Liver (tissue), 9 donors: ENCODE measurements around the gene CARD9. TPM values are rescaled to one million over a fixed set of nuclear protein-coding genes. Genes with fewer than 3 reads are reported as not detected.

ENCODE experiments used
- DNase-seq: peaks from one replicate; pipeline ENCODE4 v3.0.0-alpha.2; 2017; ENCODE audit warnings: low spot score
- H3K27ac ChIP-seq, 2 donors: one replicate each; pipeline ENCODE4 v1.7.0; 2013; ENCODE audit warnings: inconsistent platforms in 2 of 2, low read length in 2 of 2, control low read depth in 1 of 2, low read depth in 1 of 2, mild to moderate bottlenecking in 1 of 2
- H3K27me3 ChIP-seq, 4 donors: one replicate each; pipeline versions ENCODE4 v1.6.1 to v1.7.0; 2013; ENCODE audit warnings: low read length in 3 of 4, inconsistent platforms in 1 of 4, mild to moderate bottlenecking in 1 of 4, moderate library complexity in 1 of 4; ENCODE audit not compliant: control insufficient read depth in 4 of 4, insufficient read depth in 4 of 4
- H3K36me3 ChIP-seq, 4 donors: one replicate each; pipeline versions ENCODE4 v1.6.1 to v1.7.0; 2013; ENCODE audit warnings: low read length in 3 of 4, mild to moderate bottlenecking in 3 of 4, low read depth in 1 of 4, moderate library complexity in 1 of 4; ENCODE audit not compliant: control insufficient read depth in 4 of 4, insufficient read depth in 3 of 4
- H3K4me1 ChIP-seq, 4 donors: one replicate each; pipeline versions ENCODE4 v1.6.1 to v1.7.0; 2013; ENCODE audit warnings: low read length in 3 of 4, mild to moderate bottlenecking in 3 of 4, moderate library complexity in 1 of 4; ENCODE audit not compliant: control insufficient read depth in 4 of 4, insufficient read depth in 4 of 4
- H3K4me3 ChIP-seq, 3 donors: one replicate each; pipeline versions ENCODE4 v1.6.1 to v1.7.0; 2013; ENCODE audit warnings: low read length in 3 of 3, control low read depth in 1 of 3, low read depth in 1 of 3, mild to moderate bottlenecking in 1 of 3
- H3K9ac ChIP-seq, 2 donors: one replicate each; pipeline ENCODE4 v1.7.0; 2013; ENCODE audit warnings: low read length in 2 of 2, mild to moderate bottlenecking in 2 of 2, moderate library complexity in 2 of 2, control low read depth in 1 of 2, low read depth in 1 of 2
- H3K9me3 ChIP-seq, 4 donors: one replicate each; pipeline versions ENCODE4 v1.6.1 to v1.7.0; 2013; ENCODE audit warnings: low read length in 3 of 4; ENCODE audit not compliant: control insufficient read depth in 4 of 4
- EGR1 ChIP-seq, 2 donors: IDR thresholded peaks; 2 replicates each; pipeline ENCODE4 v1.6.1; 2016 to 2018; ENCODE audit warnings: antibody characterized with exemption in 2 of 2, low read depth in 2 of 2
- FOXA1 ChIP-seq: IDR thresholded peaks from 2 replicates; pipeline ENCODE4 v1.6.1; 2016; ENCODE audit warnings: antibody characterized with exemption
- FOXA2 ChIP-seq: IDR thresholded peaks from 2 replicates; pipeline ENCODE4 v1.6.1; 2016; ENCODE audit warnings: antibody characterized with exemption
- GABPA ChIP-seq, 2 donors: IDR thresholded peaks in 1 of 2; conservative IDR thresholded peaks in 1 of 2; 2 replicates each; pipeline ENCODE4 v1.6.1; 2016; ENCODE audit warnings: antibody characterized with exemption in 2 of 2, mild to moderate bottlenecking in 1 of 2, moderate library complexity in 1 of 2
- HNF4A ChIP-seq, 2 donors: conservative IDR thresholded peaks; 2 replicates each; pipeline ENCODE4 v1.6.1; 2016; ENCODE audit warnings: antibody characterized with exemption in 2 of 2, mild to moderate bottlenecking in 2 of 2
- HNF4G ChIP-seq: IDR thresholded peaks from 2 replicates; pipeline ENCODE4 v1.6.1; 2016; ENCODE audit warnings: antibody characterized with exemption
- JUND ChIP-seq, 2 donors: IDR thresholded peaks; 2 replicates each; pipeline ENCODE4 v1.6.1; 2016; ENCODE audit warnings: antibody characterized with exemption in 2 of 2
- NR2F2 ChIP-seq: IDR thresholded peaks from 2 replicates; pipeline ENCODE4 v1.6.1; 2016; ENCODE audit warnings: antibody characterized with exemption
- RAD21 ChIP-seq, 2 donors: IDR thresholded peaks; 2 replicates each; pipeline ENCODE4 v1.6.1; 2016; ENCODE audit warnings: antibody characterized with exemption in 2 of 2, mild to moderate bottlenecking in 2 of 2
- SP1 ChIP-seq: IDR thresholded peaks from 2 replicates; pipeline ENCODE4 v1.6.1; 2018; ENCODE audit warnings: antibody characterized with exemption, mild to moderate bottlenecking
- TAF1 ChIP-seq: conservative IDR thresholded peaks from 2 replicates; pipeline ENCODE4 v1.6.1; 2016; ENCODE audit warnings: antibody characterized with exemption, mild to moderate bottlenecking
- WGBS: extraction: QIAGEN DNeasy Blood & Tissue Kit; methylation state at CpG from one replicate; pipeline ENCODE4 v1.1.7; 2013; 5-methylcytosine and 5-hydroxymethylcytosine counted together
- polyA plus RNA-seq, 2 donors: library from polyadenylated mRNA; stranded (reverse) in 1 of 2; unstranded in 1 of 2; fragments of 200-250 nt in 1 of 2; fragments of >200 nt in 1 of 2; fragmentation: Nextera tagmentation in 1 of 2; extraction: Ambion mirVana in 1 of 2; gene quantifications; one replicate each; pipeline versions ENCODE4 v1.2.1 to v1.2.3, GENCODE V29; 2013 to 2015
- total RNA-seq, 2 donors: library from RNA; depleted of rRNA; stranded (reverse); fragments of >200 nt; gene quantifications; one replicate each; pipeline ENCODE4 v1.2.3, GENCODE V29; 2014
- TF ChIP-seq, protein P1 (sequence below): IDR thresholded peaks from 2 replicates; pipeline ENCODE4 v1.6.1; 2016; ENCODE audit warnings: antibody characterized with exemption
- TF ChIP-seq, protein P2 (sequence below): fragments of 150-350 bp; IDR thresholded peaks from 2 replicates; pipeline ENCODE4 v1.5.1; 2017; ENCODE audit warnings: improper control_type of control experiment, low read depth, low read length; ENCODE audit not compliant: missing input control
- TF ChIP-seq, protein P3 (sequence below): IDR thresholded peaks from 2 replicates; pipeline ENCODE4 v1.6.1; 2016; ENCODE audit warnings: antibody characterized with exemption
- TF ChIP-seq, protein P4 (sequence below): IDR thresholded peaks from 2 replicates; pipeline ENCODE4 v1.6.1; 2016; ENCODE audit warnings: antibody characterized with exemption, mild to moderate bottlenecking
- donor health status: healthy.
- donor health status: healthy.
- donor health status: healthy.
- donor health status: healthy.
- donor health status: healthy.

The CARD9 gene
- total and polyA plus RNA-seq, 4 donors, result 0.25 to 5.3 (median 2.2) TPM

DNA sequence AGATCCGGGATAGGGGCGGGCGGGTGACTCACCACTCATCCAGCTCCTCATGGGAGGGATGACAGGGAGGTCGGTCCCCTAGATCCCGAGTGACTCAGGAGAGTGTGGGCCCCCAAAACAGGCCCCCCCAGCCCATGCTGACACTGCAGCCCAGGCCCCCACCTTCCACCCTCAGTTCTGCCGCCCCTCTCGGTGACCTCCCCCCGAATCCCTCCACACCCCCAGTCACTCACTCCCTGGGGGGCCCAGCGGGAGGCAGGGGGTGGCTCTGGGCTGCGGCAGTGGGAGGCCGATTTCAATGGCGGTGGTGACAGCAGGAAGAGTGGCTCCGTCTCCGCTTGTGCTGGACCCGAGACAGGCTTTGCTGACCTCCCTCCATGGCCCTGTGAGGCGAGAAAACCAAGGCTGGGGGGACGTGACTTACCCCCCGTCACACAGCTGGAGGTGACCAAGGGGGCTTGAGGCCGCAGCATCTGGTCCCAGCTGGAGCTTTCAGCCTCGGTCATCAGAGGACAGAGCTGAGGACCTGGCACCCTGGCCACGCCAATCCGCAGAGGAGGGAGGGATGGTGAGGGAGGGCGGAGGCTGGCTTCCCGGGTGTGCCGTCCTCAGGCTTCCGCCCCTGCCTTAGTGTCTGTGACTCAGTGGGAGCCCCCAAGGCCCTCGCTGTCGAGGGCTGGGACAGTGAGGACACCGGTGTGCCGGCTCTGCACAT lies 37.2 kb downstream of the CARD9 start (continued):
- TF ChIP-seq, protein P1, sequence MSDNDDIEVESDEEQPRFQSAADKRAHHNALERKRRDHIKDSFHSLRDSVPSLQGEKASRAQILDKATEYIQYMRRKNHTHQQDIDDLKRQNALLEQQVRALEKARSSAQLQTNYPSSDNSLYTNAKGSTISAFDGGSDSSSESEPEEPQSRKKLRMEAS, result no peak

DNA sequence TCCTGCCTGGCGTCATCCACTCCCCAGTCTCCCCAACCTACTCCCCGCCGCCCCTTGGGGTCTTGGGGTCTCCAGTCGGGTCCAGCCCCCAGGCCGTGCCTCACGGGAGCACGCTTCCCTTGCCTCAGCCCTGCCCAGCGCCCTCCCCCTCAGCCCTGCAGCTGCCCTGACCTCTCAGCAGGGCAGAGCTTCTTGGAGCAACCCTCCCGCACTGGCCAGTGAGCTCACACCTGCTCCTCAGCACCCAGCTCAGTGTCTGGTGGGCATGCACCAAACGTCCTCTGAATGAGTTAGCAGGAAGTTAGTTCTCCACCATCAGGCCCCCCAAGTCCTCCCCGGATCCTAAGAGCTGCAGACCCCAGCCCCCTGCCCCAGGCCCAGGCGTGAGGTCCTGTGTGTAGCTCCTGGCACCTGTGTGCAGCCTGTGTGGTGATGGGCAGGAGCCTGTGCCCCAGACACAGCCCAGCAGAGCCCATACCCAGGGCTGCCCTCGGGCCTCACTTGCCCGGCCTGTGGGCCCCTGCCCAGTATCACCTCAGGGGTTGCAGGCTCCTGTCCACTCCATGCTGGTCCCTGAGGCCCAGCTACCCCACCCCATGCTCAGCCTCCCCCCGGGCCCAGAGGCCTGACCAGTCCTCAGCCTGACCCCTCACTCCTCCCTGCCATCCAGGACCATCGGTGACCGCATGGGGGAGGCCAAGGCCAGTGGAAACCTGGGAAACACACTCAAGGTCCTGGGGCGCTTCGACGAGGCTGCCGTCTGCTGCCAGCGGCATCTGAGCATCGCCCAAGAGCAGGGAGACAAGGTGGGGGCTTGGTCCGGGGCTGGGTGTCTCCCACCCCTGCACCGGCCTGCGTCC lies 37.9 kb downstream of the CARD9 start:
- 88% methylated on average over 26 of the region's 26 CpGs for WGBS
- no peak overlapping the region for H3K4me3 ChIP-seq
- TF ChIP-seq RAD21 (IDR thresholded peaks at IDR 0.05), result no peak
- no peak for TF ChIP-seq JUND (IDR thresholded peaks at IDR 0.05)
- no peak for TF ChIP-seq FOXA2
- TF ChIP-seq EGR1 (IDR thresholded peaks at IDR 0.05; ENCODE audit: low read depth in 2 of 2), result no peak
- no peak for TF ChIP-seq HNF4G
- DNase-seq, result no peak
- H3K9ac ChIP-seq, result no peak overlapping the region
- H3K36me3 ChIP-seq, result no peaks in the 10 kb centered on the region
- peaks cover 0 to 4% (median under 1%) of the 10 kb centered on the region in 4 donors for H3K4me1 ChIP-seq
- no peak overlapping the region for H3K27ac ChIP-seq
- no peaks in the 10 kb centered on the region for H3K27me3 ChIP-seq
- no peaks in the 10 kb centered on the region for H3K9me3 ChIP-seq

DNA sequence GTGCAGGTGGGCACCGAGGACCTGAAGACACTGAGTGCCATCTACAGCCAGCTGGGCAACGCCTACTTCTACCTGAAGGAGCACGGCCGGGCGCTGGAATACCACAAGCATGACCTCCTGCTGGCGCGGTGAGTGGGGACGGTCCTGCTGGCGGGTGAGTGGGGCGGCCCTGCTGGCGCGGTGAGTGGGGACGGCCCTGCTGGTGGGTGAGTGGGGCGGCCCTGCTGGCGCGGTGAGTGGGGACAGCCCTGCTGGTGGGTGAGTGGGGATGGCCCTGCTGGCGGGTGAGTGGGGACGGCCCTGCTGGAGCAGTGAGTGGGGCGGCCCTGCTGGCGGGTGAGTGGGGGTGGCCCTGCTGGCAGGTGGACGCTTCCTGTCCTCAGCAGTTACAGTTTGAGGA lies 38.9 kb downstream of the CARD9 start:
- no peaks in the 10 kb centered on the region for H3K36me3 ChIP-seq
- no peak for DNase-seq
- no peaks in the 10 kb centered on the region for H3K9me3 ChIP-seq
- H3K9ac ChIP-seq, result no peak overlapping the region
- H3K27me3 ChIP-seq, result no peaks in the 10 kb centered on the region
- TF ChIP-seq, protein P2, sequence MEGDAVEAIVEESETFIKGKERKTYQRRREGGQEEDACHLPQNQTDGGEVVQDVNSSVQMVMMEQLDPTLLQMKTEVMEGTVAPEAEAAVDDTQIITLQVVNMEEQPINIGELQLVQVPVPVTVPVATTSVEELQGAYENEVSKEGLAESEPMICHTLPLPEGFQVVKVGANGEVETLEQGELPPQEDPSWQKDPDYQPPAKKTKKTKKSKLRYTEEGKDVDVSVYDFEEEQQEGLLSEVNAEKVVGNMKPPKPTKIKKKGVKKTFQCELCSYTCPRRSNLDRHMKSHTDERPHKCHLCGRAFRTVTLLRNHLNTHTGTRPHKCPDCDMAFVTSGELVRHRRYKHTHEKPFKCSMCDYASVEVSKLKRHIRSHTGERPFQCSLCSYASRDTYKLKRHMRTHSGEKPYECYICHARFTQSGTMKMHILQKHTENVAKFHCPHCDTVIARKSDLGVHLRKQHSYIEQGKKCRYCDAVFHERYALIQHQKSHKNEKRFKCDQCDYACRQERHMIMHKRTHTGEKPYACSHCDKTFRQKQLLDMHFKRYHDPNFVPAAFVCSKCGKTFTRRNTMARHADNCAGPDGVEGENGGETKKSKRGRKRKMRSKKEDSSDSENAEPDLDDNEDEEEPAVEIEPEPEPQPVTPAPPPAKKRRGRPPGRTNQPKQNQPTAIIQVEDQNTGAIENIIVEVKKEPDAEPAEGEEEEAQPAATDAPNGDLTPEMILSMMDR, result no peak
- no peak for TF ChIP-seq NR2F2
- TF ChIP-seq FOXA2, result no peak
- no peak for TF ChIP-seq FOXA1
- TF ChIP-seq GABPA (IDR thresholded peaks at IDR 0.05 in 1 of 2, conservative IDR thresholded peaks at IDR 0.05 in 1 of 2), result no peak
- TF ChIP-seq, protein P3, sequence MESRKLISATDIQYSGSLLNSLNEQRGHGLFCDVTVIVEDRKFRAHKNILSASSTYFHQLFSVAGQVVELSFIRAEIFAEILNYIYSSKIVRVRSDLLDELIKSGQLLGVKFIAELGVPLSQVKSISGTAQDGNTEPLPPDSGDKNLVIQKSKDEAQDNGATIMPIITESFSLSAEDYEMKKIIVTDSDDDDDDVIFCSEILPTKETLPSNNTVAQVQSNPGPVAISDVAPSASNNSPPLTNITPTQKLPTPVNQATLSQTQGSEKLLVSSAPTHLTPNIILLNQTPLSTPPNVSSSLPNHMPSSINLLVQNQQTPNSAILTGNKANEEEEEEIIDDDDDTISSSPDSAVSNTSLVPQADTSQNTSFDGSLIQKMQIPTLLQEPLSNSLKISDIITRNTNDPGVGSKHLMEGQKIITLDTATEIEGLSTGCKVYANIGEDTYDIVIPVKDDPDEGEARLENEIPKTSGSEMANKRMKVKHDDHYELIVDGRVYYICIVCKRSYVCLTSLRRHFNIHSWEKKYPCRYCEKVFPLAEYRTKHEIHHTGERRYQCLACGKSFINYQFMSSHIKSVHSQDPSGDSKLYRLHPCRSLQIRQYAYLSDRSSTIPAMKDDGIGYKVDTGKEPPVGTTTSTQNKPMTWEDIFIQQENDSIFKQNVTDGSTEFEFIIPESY, result no peak
- TF ChIP-seq TAF1, result no peak
- no peak for TF ChIP-seq SP1
- no peak for TF ChIP-seq RAD21 (IDR thresholded peaks at IDR 0.05)
- TF ChIP-seq, protein P4, sequence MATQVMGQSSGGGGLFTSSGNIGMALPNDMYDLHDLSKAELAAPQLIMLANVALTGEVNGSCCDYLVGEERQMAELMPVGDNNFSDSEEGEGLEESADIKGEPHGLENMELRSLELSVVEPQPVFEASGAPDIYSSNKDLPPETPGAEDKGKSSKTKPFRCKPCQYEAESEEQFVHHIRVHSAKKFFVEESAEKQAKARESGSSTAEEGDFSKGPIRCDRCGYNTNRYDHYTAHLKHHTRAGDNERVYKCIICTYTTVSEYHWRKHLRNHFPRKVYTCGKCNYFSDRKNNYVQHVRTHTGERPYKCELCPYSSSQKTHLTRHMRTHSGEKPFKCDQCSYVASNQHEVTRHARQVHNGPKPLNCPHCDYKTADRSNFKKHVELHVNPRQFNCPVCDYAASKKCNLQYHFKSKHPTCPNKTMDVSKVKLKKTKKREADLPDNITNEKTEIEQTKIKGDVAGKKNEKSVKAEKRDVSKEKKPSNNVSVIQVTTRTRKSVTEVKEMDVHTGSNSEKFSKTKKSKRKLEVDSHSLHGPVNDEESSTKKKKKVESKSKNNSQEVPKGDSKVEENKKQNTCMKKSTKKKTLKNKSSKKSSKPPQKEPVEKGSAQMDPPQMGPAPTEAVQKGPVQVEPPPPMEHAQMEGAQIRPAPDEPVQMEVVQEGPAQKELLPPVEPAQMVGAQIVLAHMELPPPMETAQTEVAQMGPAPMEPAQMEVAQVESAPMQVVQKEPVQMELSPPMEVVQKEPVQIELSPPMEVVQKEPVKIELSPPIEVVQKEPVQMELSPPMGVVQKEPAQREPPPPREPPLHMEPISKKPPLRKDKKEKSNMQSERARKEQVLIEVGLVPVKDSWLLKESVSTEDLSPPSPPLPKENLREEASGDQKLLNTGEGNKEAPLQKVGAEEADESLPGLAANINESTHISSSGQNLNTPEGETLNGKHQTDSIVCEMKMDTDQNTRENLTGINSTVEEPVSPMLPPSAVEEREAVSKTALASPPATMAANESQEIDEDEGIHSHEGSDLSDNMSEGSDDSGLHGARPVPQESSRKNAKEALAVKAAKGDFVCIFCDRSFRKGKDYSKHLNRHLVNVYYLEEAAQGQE, result no peak
- TF ChIP-seq HNF4A (conservative IDR thresholded peaks at IDR 0.05), result no peak
- TF ChIP-seq, protein P1, result no peak
- H3K4me1 ChIP-seq, result peaks cover 0 to 3% (median under 1%) of the 10 kb centered on the region in 4 donors
- WGBS, result 95% methylated on average over 21 of the region's 21 CpGs
- H3K27ac ChIP-seq, result no peak overlapping the region
- H3K4me3 ChIP-seq, result no peak overlapping the region
